DLD1 (cell line): ENCODE measurements around the gene NCEH1.

ENCODE experiments used
- in situ Hi-C: cut with HindIII; loops from 2 replicates; pipeline ENCODE4 v1.10.0; 2017; ENCODE audit warnings: low sequenced_read_pairs

The NCEH1 gene

DNA sequence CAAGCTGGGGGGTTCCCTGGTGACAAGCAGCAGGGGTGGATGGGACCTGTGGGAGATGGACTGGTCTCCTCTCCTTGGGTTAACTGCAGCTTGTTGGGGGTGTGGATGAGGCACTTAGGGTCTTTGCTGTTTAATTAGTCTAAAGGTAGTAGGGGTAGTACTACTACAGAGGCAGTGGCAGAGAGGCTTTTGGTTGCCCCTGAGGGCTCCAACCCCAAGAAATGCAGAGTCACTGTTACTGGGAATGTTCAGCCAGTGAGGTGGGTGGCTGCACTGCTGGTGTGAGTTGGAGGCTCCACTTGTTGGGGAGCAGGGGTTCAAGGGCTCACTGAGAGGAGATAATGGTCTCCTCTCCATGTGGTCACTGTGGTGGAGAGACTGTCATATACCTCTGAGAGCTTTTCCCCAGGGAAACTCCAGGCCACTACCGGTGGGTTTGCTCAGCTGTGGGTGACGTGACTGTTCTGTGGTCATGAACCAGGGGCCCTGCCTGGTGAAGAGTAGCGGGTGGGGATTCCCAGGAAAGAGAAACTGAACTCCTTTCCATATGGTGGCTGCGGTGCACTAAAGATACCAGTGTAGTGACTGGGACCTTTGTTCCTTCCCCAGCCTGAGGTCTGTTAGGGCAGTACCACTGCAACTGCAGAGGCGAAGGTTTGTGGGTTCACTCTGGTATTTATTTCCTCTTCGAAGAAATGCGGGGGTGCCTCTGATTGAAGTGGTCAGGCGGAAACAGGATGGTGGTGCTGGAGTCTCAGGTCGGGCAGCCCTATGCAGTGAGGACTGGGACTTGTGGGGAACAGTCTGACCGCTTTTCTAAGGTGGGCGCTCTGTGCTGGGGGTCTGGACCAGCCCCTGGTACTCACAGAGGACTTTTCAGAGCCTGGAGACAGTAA lies 118.7 kb downstream of the NCEH1 start:
- in situ Hi-C loops: no loop called here

DNA sequence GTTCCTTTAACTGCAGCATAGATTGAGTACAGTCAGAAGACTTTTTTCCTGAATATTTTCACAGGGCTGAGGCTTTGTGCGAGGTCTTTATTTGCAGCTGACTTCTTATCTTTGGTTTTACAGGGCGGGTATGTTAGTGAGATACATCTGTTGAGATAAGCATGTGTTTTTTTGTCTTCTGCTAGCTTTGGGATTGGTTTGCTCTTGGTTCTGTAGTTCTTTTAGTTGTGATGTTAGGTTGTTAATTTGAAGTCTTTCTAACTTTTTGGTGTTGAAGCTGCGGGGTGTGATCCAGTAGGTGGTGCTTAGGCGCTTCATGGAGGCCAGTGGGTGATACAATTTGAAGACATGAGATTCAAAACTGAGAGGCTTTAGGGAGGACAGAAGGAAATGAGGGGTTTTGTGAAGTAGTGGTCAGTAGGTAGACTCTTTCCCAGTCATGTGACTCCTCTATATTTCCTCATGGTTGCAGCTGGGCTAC lies 119.7 kb downstream of the NCEH1 start:
- in situ Hi-C loops: no loop called here

DNA sequence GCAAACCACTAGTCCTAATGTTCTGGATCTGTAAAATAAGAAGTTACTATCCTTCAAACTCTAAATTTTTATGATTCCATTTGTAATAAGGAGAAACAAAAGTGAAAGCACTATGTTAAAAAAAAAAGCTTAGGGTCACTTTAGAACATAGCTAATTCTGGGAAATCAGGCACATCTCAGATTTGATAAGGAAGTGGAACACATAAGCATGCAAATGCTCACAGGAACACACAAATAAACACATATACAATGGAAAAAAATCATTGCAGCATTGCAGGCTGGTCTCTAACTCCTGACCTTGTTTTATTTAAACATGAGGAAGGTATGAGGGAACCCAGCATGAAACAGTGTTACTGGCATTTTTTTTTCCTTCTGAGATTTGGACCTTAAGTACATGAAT lies 124.4 kb downstream of the NCEH1 start:
- in situ Hi-C loops: no loop called here

DNA sequence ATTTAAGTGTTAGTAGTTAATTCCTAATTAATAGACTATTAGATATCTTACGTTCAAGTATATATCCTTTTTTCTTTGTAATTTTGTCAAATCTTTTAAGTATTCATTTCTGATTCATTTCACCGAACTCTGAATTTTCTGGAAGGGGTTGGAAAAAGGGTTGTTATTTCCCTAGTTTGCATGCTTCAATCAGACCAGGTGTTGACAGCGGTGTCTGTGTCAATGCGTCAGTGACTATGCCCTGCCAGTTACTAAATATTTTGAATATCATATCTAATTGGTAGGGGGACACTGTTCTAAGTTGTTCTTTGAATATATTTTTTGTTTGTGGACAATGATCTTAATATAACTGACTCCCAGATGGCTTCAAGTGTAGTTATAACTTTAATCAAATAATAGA lies 124.9 kb downstream of the NCEH1 start:
- in situ Hi-C loops: no loop called here

DNA sequence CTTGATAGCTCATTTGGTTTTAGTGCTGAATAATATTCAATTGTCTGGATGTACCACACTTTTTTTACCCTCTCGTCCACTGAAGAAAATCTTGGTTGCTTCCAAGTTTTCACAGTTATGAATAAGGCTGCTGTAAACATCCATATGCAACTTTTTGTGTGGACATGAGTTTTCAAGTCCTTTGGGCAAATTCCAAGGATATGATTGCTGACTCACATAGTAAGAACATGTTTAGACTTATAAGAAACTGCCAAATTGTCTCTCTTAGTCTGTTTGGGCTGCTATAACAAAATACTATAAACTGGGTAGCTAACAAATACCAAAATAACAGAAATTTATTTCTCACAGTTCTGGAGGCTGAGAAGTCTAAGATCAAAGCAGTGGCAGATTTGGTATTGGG lies 128.2 kb downstream of the NCEH1 start:
- in situ Hi-C loops: no loop called here

DNA sequence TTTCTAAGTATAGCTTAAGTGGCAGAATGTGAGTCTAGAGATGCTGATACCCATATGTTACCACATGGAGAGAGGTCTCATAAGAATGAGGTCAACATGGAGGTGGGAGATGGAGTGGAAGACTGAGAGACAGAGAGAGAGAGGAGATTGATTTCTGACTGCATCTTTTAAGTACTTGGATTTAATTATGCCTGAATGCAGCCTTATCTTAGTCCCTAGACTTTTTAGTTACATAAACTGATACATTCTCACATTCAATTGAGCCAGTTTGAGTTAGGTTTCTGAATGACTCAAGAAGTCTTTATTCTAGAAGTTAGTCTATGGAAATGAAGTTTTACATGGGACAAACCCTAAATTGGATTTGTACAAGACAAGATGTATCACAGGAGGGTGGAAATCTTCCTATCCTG lies 129.1 kb downstream of the NCEH1 start:
- in situ Hi-C loops: no loop called here

DNA sequence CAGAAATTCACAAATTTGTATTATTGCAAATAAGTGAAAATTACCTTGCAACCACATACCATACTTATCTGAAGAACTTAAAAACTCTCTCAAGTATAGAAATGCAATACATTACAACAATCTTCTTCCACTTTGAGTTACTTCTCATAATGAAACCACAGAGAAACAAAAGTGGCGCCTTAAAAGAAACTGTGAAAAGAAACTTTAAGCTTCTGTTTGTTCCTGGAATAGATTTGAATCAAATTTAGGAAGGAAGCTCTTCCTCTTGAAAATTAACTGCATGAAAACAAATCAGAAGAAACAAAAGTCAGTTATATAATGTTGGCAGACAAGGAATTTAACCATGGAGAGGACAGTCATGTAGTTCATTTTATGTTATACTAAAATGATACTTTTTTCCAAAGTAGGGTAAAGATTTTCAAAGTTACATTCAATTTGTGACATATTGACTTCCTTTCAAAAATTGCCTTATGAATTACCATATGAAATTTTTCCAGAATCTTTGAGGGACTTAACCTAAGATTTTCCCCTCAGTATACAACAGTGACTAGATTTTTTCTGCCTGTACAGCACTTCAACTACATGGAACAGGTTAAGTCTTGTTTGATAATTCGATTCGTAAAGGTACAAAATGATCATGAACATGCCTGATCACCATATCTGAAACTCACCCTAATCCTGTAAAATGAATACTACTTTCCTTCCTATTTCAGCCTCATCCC lies 130.0 kb downstream of the NCEH1 start:
- in situ Hi-C loops: no loop called here
